Lower leg skin (tissue), 3 donors: ENCODE results near the gene GPC3.

Source experiments
- POLR2A ChIP-seq, 2 donors: fragments of 450-650 bp; IDR thresholded peaks; one replicate each; pipeline ENCODE4 v1.6.1; 2016 to 2017; ENCODE audit warnings: antibody characterized with exemption in 2 of 2, mild to moderate bottlenecking in 1 of 2, moderate library complexity in 1 of 2
- TF ChIP-seq, protein P1 (sequence below), 3 donors: fragments of 450-650 bp; IDR thresholded peaks; one replicate each; pipeline ENCODE4 v1.5.1; 2016; ENCODE audit warnings: antibody characterized with exemption in 3 of 3, mild to moderate bottlenecking in 3 of 3, moderate library complexity in 2 of 3

DNA sequence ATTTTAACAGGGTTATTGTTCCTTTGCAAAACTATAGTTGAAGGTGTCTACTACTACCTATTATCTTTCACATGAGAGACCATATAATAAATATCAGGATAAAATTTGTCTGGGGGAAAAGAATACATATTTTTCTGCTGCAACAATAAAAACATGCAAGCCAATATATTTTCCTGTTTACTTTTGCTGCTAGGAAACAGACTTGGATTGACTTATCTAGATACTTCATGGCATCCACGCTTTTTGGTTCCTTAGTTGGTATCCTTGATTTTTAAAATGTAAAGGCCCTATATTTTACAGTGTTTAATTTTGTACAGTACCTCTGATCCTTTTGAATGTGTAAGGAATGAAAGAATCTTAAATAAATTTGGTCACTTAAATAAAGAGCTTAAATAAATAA is 150.6 kb downstream of the GPC3 start:
- TF ChIP-seq, protein P1, sequence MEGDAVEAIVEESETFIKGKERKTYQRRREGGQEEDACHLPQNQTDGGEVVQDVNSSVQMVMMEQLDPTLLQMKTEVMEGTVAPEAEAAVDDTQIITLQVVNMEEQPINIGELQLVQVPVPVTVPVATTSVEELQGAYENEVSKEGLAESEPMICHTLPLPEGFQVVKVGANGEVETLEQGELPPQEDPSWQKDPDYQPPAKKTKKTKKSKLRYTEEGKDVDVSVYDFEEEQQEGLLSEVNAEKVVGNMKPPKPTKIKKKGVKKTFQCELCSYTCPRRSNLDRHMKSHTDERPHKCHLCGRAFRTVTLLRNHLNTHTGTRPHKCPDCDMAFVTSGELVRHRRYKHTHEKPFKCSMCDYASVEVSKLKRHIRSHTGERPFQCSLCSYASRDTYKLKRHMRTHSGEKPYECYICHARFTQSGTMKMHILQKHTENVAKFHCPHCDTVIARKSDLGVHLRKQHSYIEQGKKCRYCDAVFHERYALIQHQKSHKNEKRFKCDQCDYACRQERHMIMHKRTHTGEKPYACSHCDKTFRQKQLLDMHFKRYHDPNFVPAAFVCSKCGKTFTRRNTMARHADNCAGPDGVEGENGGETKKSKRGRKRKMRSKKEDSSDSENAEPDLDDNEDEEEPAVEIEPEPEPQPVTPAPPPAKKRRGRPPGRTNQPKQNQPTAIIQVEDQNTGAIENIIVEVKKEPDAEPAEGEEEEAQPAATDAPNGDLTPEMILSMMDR (IDR thresholded peaks at IDR 0.05), result no peak
- no peak for TF ChIP-seq POLR2A (IDR thresholded peaks at IDR 0.05)
